ENCODE measurements around the gene TMC1. TPM values are rescaled to one million over a fixed set of nuclear protein-coding genes. Genes with fewer than 3 reads are reported as not detected.

TMC1 gene
- total RNA-seq, 2 experiments from 2014 or later: not detected

GRCh38 chr9:72884508-72884907 lies 363.1 kb downstream of the TMC1 start:
- Mint-ChIP-seq H3K9me3 (no peaks in the 10 kb centered on the region), H3K4me3 (no peak overlapping the region), H3K36me3 (ENCODE audit: low read depth) (no peaks in the 10 kb centered on the region), H3K4me1 (ENCODE audit: low read depth) (no peaks in the 10 kb centered on the region), H3K27ac (no peak overlapping the region), H3K27me3 (ENCODE audit: low read depth) (no peaks in the 10 kb centered on the region)
- CTCF ChIA-PET: no interaction called here
- no peak for DNase-seq
- intact Hi-C loops (cut with micrococcal nuclease): no loop called here

Other genes with a start within 250 kb of the TMC1 start
- gene ZFAND5, start 156.4 kb upstream of the TMC1 start, total RNA-seq: 10 to 100 TPM; 71.9 to 73.2 TPM

All from activated naive CD4-positive, alpha-beta T cell treated with anti-CD3 and anti-CD28 coated beads for 36 hours (primary cell).